K562 (cell line): Measurements from ENCODE around the gene GMPR2. TPM values are rescaled to one million over a fixed set of nuclear protein-coding genes. Genes with fewer than 3 reads are reported as not detected.

ENCODE experiments used
- ATAC-seq: fragments of 200-7000 bp; cut with Tn5 transposase; 3 replicates; pipeline ENCODE4 v1.9.1; 2020; ENCODE audit warnings: moderate library complexity
- BruUV-seq: library from RNA; stranded (reverse); fragments of 400-500 nt; replicated peaks from 2 replicates; lab custom pipeline; 2021; lab: Mats Ljungman, UMichigan
- CTCF ChIA-PET: fragments of 300-600 bp; formaldehyde crosslinking; extraction: SDS; loops from one replicate; lab custom pipeline; 2021; ENCODE audit warnings: low intra/inter-chr PET ratio; lab: Yijun Ruan, JAX
- POLR2A ChIA-PET: fragments of 300-600, 350-650 bp; sonication (Branson Sonifier 250); formaldehyde crosslinking; extraction: SDS; loops from one replicate; lab custom pipeline; 2021; ENCODE audit warnings: antibody characterized with exemption, inconsistent platforms; lab: Yijun Ruan, JAX
- DNase-seq, 4 experiments: peaks; one replicate each; pipeline versions ENCODE4 v3.0.0 to v3.0.0-alpha.2; 2011 to 2018; ENCODE audit warnings: low spot score in 3 of 4, mixed read lengths in 3 of 4; ENCODE audit errors: extremely low read depth in 1 of 4
- FAIRE-seq: peaks from 2 replicates; lab custom pipeline; 2011; peaks lifted over from hg19 to GRCh38; lab: Jason Lieb, UNC
- H2AFZ ChIP-seq: 2 replicates; pipeline ENCODE4 v1.6.0; 2011; ENCODE audit warnings: low read depth, low read length, control low read depth, inconsistent platforms
- H3K27ac ChIP-seq: fragments of 200-600 bp; 3 replicates; pipeline ENCODE4 v1.8.0; 2011; ENCODE audit warnings: low read depth, mild to moderate bottlenecking, control low read depth, inconsistent platforms, low read length, moderate library complexity, mixed read lengths; ENCODE audit errors: extremely low read depth
- H3K27me3 ChIP-seq, 2 experiments: fragments of 300-600 bp in 1 of 2; 2 replicates in 1 of 2; 3 replicates in 1 of 2; pipeline versions ENCODE4 v1.6.0 to v1.8.0; 2011; ENCODE audit warnings: inconsistent platforms in 2 of 2, low read length in 2 of 2, mild to moderate bottlenecking in 1 of 2, mixed read lengths in 1 of 2, moderate library complexity in 1 of 2; ENCODE audit not compliant: control insufficient read depth in 2 of 2, insufficient read depth in 2 of 2
- H3K36me3 ChIP-seq: fragments of 300-600 bp; 3 replicates; pipeline ENCODE4 v1.8.0; 2011; ENCODE audit warnings: mild to moderate bottlenecking, low read length, inconsistent platforms; ENCODE audit not compliant: control insufficient read depth, insufficient read depth
- H3K4me1 ChIP-seq, 2 experiments: fragments of 200-600 bp in 1 of 2; replicated peaks in 1 of 2; 2 replicates in 1 of 2; 3 replicates in 1 of 2; pipeline versions ENCODE4 v1.5.1 to v1.8.0; 2011; ENCODE audit warnings: inconsistent platforms in 2 of 2, low read length in 2 of 2, mild to moderate bottlenecking in 1 of 2, mixed read lengths in 1 of 2, moderate library complexity in 1 of 2; ENCODE audit not compliant: control insufficient read depth in 2 of 2, insufficient read depth in 2 of 2
- H3K4me2 ChIP-seq: 2 replicates; pipeline ENCODE4 v1.6.1; 2011; ENCODE audit warnings: low read length, control low read depth, inconsistent platforms, mixed read lengths; ENCODE audit not compliant: insufficient read depth
- H3K4me3 ChIP-seq: fragments of 200-600 bp; sonication (generic), shearing (Covaris generic); 2 replicates; pipeline ENCODE4 v1.5.1; 2016; ENCODE audit warnings: control low read depth, inconsistent platforms
- H3K79me2 ChIP-seq: fragments of 200-600 bp; 3 replicates; pipeline ENCODE4 v1.8.0; 2011; ENCODE audit warnings: low read length, inconsistent platforms; ENCODE audit not compliant: control insufficient read depth, insufficient read depth
- H3K9ac ChIP-seq, 2 experiments: 2 replicates each; pipeline versions ENCODE4 v1.6.0 to v1.6.1; 2011; ENCODE audit warnings: low read depth in 2 of 2, low read length in 2 of 2, control low read depth in 1 of 2, inconsistent platforms in 1 of 2, mild to moderate bottlenecking in 1 of 2, mixed read lengths in 1 of 2; ENCODE audit not compliant: insufficient read depth in 1 of 2
- H3K9me1 ChIP-seq: one replicate; pipeline ENCODE4 v1.6.0; 2011; ENCODE audit warnings: inconsistent platforms, mild to moderate bottlenecking, low read length, moderate library complexity; ENCODE audit not compliant: control insufficient read depth, insufficient read depth
- H3K9me3 ChIP-seq: replicated peaks from 2 replicates; pipeline ENCODE4 v1.5.1; 2011; ENCODE audit warnings: low read depth, low read length, inconsistent platforms; ENCODE audit not compliant: control insufficient read depth, insufficient read depth
- H4K20me1 ChIP-seq: replicated peaks from 2 replicates; pipeline ENCODE4 v1.6.1; 2011; ENCODE audit warnings: low read length, inconsistent platforms, mixed read lengths; ENCODE audit not compliant: control insufficient read depth, insufficient read depth
- CBFA2T3 ChIP-seq: fragments of 450-650 bp; IDR thresholded peaks from 2 replicates; pipeline ENCODE4 v1.6.1; 2017
- EGR1 ChIP-seq: fragments of 450-650 bp; conservative IDR thresholded peaks from 2 replicates; pipeline ENCODE4 v1.6.1; 2017; ENCODE audit warnings: mild to moderate bottlenecking
- TCF3 ChIP-seq: sonication (generic); formaldehyde crosslinking; IDR thresholded peaks from 2 replicates; pipeline ENCODE4 v1.4.0; 2020; ENCODE audit warnings: mild to moderate bottlenecking, missing genetic modification reagents
- WGBS: fragments of 100-300 bp; shearing (Covaris generic); methylation state at CpG from one replicate; pipeline ENCODE4 v1.1.6; 2016; ENCODE audit warnings: low coverage, mixed read lengths; ENCODE audit not compliant: insufficient coverage; ENCODE audit errors: missing lambda C conversion rate; 5-methylcytosine and 5-hydroxymethylcytosine counted together
- in situ Hi-C: fragments of 300-500 bp; cut with MboI; formaldehyde crosslinking; loops from 4 replicates; pipeline ENCODE4 v1.15.0; 2018; ENCODE audit warnings: inconsistent platforms, mixed read lengths
- intact Hi-C: fragments of 100-400 bp; cut with micrococcal nuclease; formaldehyde crosslinking; loops from 2 replicates; pipeline ENCODE4 v1.14.2; 2022
- polyA plus RNA-seq, 8 experiments: library from polyadenylated mRNA; depleted of rRNA in 4 of 8; stranded (reverse) in 5 of 8; unstranded in 3 of 8; fragments of >200 nt; fragmentation: Nextera tagmentation in 2 of 8; fragmentation: Illumina TruSeq in 1 of 8; extraction: Ambion mirVana in 2 of 8; extraction: Trizol in 1 of 8; gene quantifications; 2 replicates each; pipeline versions ENCODE4 v1.2.1 to v1.2.3, GENCODE V29; 2011 to 2014; ENCODE audit warnings: inconsistent platforms in 1 of 8, missing spikeins in 1 of 8
- total RNA-seq, 7 experiments: library from RNA; depleted of rRNA in 6 of 7; stranded (reverse); fragments of >200 nt in 6 of 7; fragmentation: Illumina TruSeq in 2 of 7; extraction: Trizol in 2 of 7; gene quantifications; 2 replicates each; pipeline versions ENCODE4 v1.2.1 to v1.2.3, GENCODE V29; 2011 to 2021; ENCODE audit warnings: low replicate concordance in 1 of 7
- TF ChIP-seq, protein P1 (sequence below): IDR thresholded peaks from 2 replicates; pipeline ENCODE4 v1.6.1; 2014; ENCODE audit warnings: antibody characterized with exemption
- TF ChIP-seq, protein P2 (sequence below), 2 experiments: fragments of 450-650 bp; IDR thresholded peaks; 2 replicates each; pipeline ENCODE4 v1.6.1; 2016

The GMPR2 gene
- total and polyA plus RNA-seq, 9 of the 15 experiments (the other 6 are each of a cell fraction or from before 2014, with no cell fraction given): 26.4 to 67.4 (median 36.3) TPM

DNA sequence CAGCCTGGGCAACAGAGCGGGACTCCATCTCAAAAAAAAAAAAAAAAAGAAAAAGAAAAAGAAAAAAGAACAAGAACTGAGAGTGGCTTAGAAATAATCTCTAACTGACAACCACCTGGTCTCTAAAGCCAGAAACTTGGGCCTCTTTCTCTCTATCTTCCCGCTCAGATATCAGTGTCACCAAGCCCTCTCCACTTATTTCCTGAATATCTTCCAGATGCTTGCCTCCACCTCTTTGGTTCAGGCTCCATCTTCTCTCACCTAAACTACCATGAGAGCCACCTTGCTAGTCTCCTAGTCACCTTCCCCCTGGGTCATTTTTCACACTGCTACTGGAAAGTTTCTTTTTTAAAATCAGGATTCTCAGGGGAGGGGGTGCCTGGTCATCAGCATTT is 35.7 kb upstream of the GMPR2 start:
- ChIA-PET POLR2A (interaction anchor here (2.7 to 3.2 kb wide), 2 partner anchors 12 to 17 kb away, joined by 19 to 21 read pairs; partner anchors contain the start of genes CHMP4A and MDP1), CTCF (no interaction called here)
- peaks cover 50% of the 10 kb centered on the region for H3K79me2 ChIP-seq

More for the DNA sequence above, 35.7 kb upstream of the GMPR2 start:
- DNase-seq (peak in 2 of 4 experiments; percentile 29 to 50), ATAC-seq (0 out of 3 replicates have a peak, but pooled peaks have one; percentile 2), FAIRE-seq (no peak)
- Histone ChIP-seq H3K4me1 (peaks cover 6 to 13% of the 10 kb centered on the region in 2 experiments; a peak in 3 of 5 replicates), H3K36me3 (peaks cover 24% of the 10 kb centered on the region; the same call in 2 of the 3 replicates), H3K4me2 (peak overlapping the region; percentile 86), H2AFZ (no peak overlapping the region), H3K27ac (peak overlapping the region; percentile 25; the same call in 2 of the 3 replicates), H3K4me3 (peak overlapping the region; percentile 67), H3K9me3 (0 out of 2 replicates have a peak, but pooled peaks cover 2% of the 10 kb centered on the region), H3K27me3 (no peaks in the 10 kb centered on the region), H3K9ac (peak overlapping the region; percentile 87 to 96; a peak in 2 of 4 replicates), H3K9me1 (no peaks in the 10 kb centered on the region), H4K20me1 (no peaks in the 10 kb centered on the region)
- intact Hi-C loops (no loop called here), in situ Hi-C loops (no loop called here)
- WGBS: 0% methylated on average over 1 of the region's 2 CpGs
- no TSS peak for BruUV-seq
- no peak for TF ChIP-seq EGR1
- TF ChIP-seq, protein P1, sequence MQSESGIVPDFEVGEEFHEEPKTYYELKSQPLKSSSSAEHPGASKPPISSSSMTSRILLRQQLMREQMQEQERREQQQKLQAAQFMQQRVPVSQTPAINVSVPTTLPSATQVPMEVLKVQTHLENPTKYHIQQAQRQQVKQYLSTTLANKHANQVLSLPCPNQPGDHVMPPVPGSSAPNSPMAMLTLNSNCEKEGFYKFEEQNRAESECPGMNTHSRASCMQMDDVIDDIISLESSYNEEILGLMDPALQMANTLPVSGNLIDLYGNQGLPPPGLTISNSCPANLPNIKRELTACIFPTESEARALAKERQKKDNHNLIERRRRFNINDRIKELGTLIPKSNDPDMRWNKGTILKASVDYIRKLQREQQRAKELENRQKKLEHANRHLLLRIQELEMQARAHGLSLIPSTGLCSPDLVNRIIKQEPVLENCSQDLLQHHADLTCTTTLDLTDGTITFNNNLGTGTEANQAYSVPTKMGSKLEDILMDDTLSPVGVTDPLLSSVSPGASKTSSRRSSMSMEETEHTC: no peak
- 0 out of 2 replicates have a peak, but pooled peaks have one; percentile 19 for TF ChIP-seq TCF3
- TF ChIP-seq CBFA2T3: peak; percentile 49
- TF ChIP-seq, protein P2, sequence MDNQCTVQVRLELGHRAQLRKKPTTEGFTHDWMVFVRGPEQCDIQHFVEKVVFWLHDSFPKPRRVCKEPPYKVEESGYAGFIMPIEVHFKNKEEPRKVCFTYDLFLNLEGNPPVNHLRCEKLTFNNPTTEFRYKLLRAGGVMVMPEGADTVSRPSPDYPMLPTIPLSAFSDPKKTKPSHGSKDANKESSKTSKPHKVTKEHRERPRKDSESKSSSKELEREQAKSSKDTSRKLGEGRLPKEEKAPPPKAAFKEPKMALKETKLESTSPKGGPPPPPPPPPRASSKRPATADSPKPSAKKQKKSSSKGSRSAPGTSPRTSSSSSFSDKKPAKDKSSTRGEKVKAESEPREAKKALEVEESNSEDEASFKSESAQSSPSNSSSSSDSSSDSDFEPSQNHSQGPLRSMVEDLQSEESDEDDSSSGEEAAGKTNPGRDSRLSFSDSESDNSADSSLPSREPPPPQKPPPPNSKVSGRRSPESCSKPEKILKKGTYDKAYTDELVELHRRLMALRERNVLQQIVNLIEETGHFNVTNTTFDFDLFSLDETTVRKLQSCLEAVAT (IDR thresholded peaks at IDR 0.05): no peak
